GM12873 (cell line): ENCODE data around the gene TPD52L2.
A peak's percentile ranks its signal among the peaks of the same experiment; 100 is the strongest.

Experiments
- TF ChIP-seq, protein P1 (sequence below): IDR thresholded peaks from 2 replicates; pipeline ENCODE4 v1.5.1; 2012; ENCODE audit warnings: low read depth, mild to moderate bottlenecking, moderate library complexity, low read length, control low read depth; ENCODE audit not compliant: insufficient read depth; ENCODE audit errors: missing control alignments

TPD52L2 gene

DNA sequence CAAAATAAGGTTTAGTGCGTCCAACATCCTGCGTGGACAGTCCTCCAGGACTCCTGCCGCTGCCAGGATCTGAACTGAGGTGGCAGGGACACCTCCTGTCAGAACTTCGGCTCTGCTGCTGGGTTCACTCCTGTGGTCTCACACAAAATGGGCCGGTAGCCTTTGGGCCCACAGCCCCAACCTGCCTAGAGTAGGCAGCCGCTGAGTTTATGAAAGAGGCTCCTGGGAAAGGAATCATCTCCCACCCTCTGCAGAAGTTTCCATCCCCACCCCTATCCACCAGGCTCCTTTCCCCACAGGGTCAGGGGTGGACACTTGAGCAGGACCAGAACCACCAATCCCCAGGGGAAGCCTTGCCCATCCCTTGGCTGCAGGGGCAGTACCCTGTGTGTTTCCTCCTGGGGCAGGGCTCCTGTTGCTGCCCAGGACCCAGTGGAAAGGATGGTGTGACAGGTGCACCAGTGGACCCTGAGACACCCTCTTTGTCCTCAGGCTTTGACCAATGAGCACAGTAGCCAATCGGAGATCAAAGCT, 5.8 kb upstream of the TPD52L2 start:
- TF ChIP-seq, protein P1, sequence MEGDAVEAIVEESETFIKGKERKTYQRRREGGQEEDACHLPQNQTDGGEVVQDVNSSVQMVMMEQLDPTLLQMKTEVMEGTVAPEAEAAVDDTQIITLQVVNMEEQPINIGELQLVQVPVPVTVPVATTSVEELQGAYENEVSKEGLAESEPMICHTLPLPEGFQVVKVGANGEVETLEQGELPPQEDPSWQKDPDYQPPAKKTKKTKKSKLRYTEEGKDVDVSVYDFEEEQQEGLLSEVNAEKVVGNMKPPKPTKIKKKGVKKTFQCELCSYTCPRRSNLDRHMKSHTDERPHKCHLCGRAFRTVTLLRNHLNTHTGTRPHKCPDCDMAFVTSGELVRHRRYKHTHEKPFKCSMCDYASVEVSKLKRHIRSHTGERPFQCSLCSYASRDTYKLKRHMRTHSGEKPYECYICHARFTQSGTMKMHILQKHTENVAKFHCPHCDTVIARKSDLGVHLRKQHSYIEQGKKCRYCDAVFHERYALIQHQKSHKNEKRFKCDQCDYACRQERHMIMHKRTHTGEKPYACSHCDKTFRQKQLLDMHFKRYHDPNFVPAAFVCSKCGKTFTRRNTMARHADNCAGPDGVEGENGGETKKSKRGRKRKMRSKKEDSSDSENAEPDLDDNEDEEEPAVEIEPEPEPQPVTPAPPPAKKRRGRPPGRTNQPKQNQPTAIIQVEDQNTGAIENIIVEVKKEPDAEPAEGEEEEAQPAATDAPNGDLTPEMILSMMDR, result no peak

GRCh38 chr20:63860325-63861051, 4.6 kb upstream of the TPD52L2 start:
- TF ChIP-seq, protein P1, result no peak

DNA sequence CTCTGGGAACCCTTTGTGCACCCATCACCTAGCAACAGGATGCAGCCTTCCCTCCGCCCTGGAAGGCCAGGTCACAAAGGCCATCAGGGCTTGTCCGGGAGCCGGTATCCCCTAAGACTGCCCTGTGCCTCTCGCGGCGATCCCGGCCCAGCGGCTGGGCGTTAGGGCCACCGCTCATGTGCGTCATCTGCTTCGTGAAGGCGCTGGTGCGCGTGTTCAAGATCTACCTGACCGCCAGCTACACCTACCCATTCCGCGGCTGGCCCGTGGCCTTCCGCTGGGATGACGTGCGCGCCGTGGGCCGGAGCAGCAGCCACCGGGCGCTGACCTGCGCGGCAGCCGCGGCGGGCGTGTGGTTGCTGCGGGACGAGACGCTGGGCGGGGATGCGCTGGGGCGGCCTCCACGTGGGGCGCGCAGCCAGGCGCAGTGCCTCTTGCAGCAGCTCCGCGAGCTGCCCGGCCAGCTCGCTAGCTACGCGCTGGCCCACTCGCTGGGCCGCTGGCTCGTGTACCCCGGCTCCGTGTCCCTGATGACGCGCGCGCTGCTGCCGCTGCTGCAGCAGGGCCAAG, 3.6 kb upstream of the TPD52L2 start, which contains the start of gene ABHD16B:
Gene ABHD16B, plus strand, starts transcription at position 134 of the 570 bp plus-strand sequence. Its CDS starts 43 bp downstream, at position 177.
- TF ChIP-seq, protein P1, result no peak

GRCh38 chr20:63861981-63862901, 2.8 kb upstream of the TPD52L2 start:
- TF ChIP-seq, protein P1, result no peak

GRCh38 chr20:63863021-63863797, 1.9 kb upstream of the TPD52L2 start:
- TF ChIP-seq, protein P1, result no peak

DNA sequence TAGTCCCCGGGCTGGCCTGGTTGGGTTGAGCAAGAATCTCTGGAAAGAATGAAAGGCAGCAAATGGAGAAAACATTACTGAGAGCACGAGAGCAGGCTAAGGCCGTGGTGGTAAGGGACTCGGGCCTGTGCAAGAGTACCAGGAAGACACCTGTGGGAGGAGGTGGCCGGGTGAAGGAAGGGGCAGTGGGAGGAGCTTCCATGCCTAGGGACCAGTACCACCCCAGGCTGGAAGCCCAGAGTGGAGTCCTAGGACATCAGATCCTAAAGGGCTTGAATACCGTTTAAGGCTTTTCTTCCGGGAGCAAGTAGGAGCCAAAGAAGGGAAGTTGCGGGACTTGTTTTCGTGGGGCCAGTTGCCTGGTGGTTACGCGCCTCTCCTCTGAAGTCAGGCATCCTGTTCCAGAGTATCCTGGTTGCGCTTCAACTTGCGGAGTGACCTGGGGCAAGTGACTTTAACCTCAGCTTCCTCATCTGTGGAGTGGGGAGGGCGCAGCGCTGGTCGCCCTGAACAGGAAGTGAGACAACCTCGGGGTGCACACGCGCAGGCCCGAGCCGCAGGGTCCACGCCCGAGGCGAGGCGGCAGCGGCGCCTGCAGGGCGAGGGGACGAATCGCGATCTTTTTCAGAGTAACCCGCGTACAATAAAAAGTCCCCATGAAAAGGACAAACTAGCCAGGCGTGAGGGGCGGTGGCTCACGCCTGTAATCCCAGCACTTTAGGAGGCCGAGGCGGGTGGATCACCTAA, 1.1 kb upstream of the TPD52L2 start:
- TF ChIP-seq, protein P1, result peak; percentile 88
